Left lung (tissue), 10 donors: Measurements from ENCODE around the gene MYOF. TPM values are rescaled to one million over a fixed set of nuclear protein-coding genes. Genes with fewer than 3 reads are reported as not detected.

ENCODE experiments used
- ATAC-seq: fragments of 200-7000 bp; cut with Tn5 transposase; one replicate; pipeline ENCODE4 v1.9.1; 2020; ENCODE audit warnings: moderate library complexity
- DNase-seq, 4 donors: peaks; one replicate each; pipeline ENCODE4 v3.0.0-alpha.2; 2013 to 2020
- H3K27ac ChIP-seq, 2 donors: fragments of 200-600 bp; sonication (generic) in 1 of 2; one replicate each; pipeline versions ENCODE4 v1.5.0 to v1.8.0; 2020 to 2021
- H3K27me3 ChIP-seq, 2 donors: fragments of 200-600 bp; sonication (generic) in 1 of 2; one replicate each; pipeline versions ENCODE4 v1.5.0 to v1.8.0; 2020 to 2021
- H3K36me3 ChIP-seq, 2 donors: fragments of 200-600 bp; sonication (generic) in 1 of 2; one replicate each; pipeline versions ENCODE4 v1.5.0 to v1.8.0; 2020 to 2021
- H3K4me1 ChIP-seq, 2 donors: fragments of 200-600 bp; one replicate each; pipeline ENCODE4 v1.8.0; 2021
- H3K4me3 ChIP-seq, 2 donors: fragments of 200-600 bp; sonication (generic) in 1 of 2; one replicate each; pipeline versions ENCODE4 v1.5.0 to v1.8.0; 2020 to 2021; ENCODE audit warnings: mild to moderate bottlenecking in 1 of 2
- H3K9me3 ChIP-seq, 2 donors: fragments of 200-600 bp; sonication (generic) in 1 of 2; one replicate each; pipeline versions ENCODE4 v1.5.0 to v1.8.0; 2020 to 2021
- CTCF ChIP-seq, 2 donors: fragments of 200-600 bp; sonication (generic) in 1 of 2; IDR thresholded peaks; one replicate each; pipeline versions ENCODE4 v1.5.0 to v1.8.0; 2021; ENCODE audit warnings: antibody characterized with exemption in 2 of 2
- intact Hi-C, 2 donors: fragments of 100-400 bp; cut with DNase I; formaldehyde crosslinking; loops; one replicate each; pipeline versions ENCODE4 v1.11.2 to v1.14.2; 2022
- polyA plus RNA-seq, 6 donors: library from polyadenylated mRNA; unstranded; fragments of 120-200 nt; gene quantifications; one replicate each; pipeline ENCODE4 v1.2.1, GENCODE V29; 2013; ENCODE audit not compliant: insufficient read length in 6 of 6
- total RNA-seq, 2 donors: library from RNA; stranded (reverse); fragmentation: NEBNext Ultra II Directional; extraction: Animal tissue kit (Norgen Biotek cat#: 25700); gene quantifications; one replicate each; pipeline ENCODE4 v1.2.1, GENCODE V29; 2021
- donor health status: DM: no; HTN: yes; CAD: no.
- donor health status: DM: no; HTN: no; CAD: no.

Gene MYOF
- total and polyA plus RNA-seq, 8 donors: 54.9 to 295 (median 67.9) TPM

- Histone ChIP-seq H3K36me3 (no peaks in the 10 kb centered on the region), H3K27me3 (no peaks in the 10 kb centered on the region), H3K27ac (no peak overlapping the region), H3K4me1 (peaks cover 0 to 26% of the 10 kb centered on the region in 2 donors), H3K9me3 (no peaks in the 10 kb centered on the region), H3K4me3 (no peak overlapping the region)
- intact Hi-C loops: no loop called here
- DNase-seq (no peak), ATAC-seq (no peak)
- no peak for TF ChIP-seq CTCF (IDR thresholded peaks at IDR 0.05)
These were observed 12.4 kb upstream of the MYOF start for GRCh38 chr10:93494494-93494893.

- Histone ChIP-seq H3K27me3 (no peaks in the 10 kb centered on the region), H3K9me3 (no peaks in the 10 kb centered on the region), H3K36me3 (no peaks in the 10 kb centered on the region), H3K4me1 (peaks cover 0 to 23% of the 10 kb centered on the region in 2 donors), H3K4me3 (no peak overlapping the region), H3K27ac (no peak overlapping the region)
- TF ChIP-seq CTCF (IDR thresholded peaks at IDR 0.05): no peak
- ATAC-seq (no peak), DNase-seq (no peak)
- intact Hi-C loops: no loop called here
These were observed 11.0 kb upstream of the MYOF start for GRCh38 chr10:93493162-93493561.

GRCh38 chr10:93491602-93492121 lies 9.5 kb upstream of the MYOF start:
- H3K4me1 ChIP-seq: peaks cover 0 to 8% of the 10 kb centered on the region in 2 donors
- no peak for DNase-seq
- H3K27ac ChIP-seq: no peak overlapping the region
- no peaks in the 10 kb centered on the region for H3K9me3 ChIP-seq
- H3K27me3 ChIP-seq: no peaks in the 10 kb centered on the region
- no peak overlapping the region for H3K4me3 ChIP-seq
- no peak for ATAC-seq
- intact Hi-C loops: no loop called here
- no peak for TF ChIP-seq CTCF (IDR thresholded peaks at IDR 0.05)
- no peaks in the 10 kb centered on the region for H3K36me3 ChIP-seq

GRCh38 chr10:93488956-93489528 lies 6.9 kb upstream of the MYOF start:
- TF ChIP-seq CTCF (IDR thresholded peaks at IDR 0.05): no peak
- no peak for ATAC-seq
- Histone ChIP-seq H3K4me3 (no peak overlapping the region), H3K27ac (no peak overlapping the region), H3K27me3 (no peaks in the 10 kb centered on the region), H3K9me3 (no peaks in the 10 kb centered on the region), H3K4me1 (no peaks in the 10 kb centered on the region), H3K36me3 (no peaks in the 10 kb centered on the region)
- DNase-seq: no peak
- intact Hi-C loops: loop anchor here in 1 of 2 donors (10.0 kb wide), 1 partner anchor 114 kb away; no protein-coding TSS in a partner anchor

GRCh38 chr10:93485690-93486089 lies 3.6 kb upstream of the MYOF start:
- DNase-seq: no peak
- ATAC-seq: no peak
- intact Hi-C loops: loop anchor here in 1 of 2 donors (10.0 kb wide), 1 partner anchor 111 kb away; no protein-coding TSS in a partner anchor
- H3K9me3 ChIP-seq: no peaks in the 10 kb centered on the region
- no peaks in the 10 kb centered on the region for H3K36me3 ChIP-seq
- H3K27ac ChIP-seq: no peak overlapping the region
- H3K4me1 ChIP-seq: no peaks in the 10 kb centered on the region
- H3K27me3 ChIP-seq: peaks cover 0 to 12% of the 10 kb centered on the region in 2 donors
- no peak for TF ChIP-seq CTCF (IDR thresholded peaks at IDR 0.05)
- no peak overlapping the region for H3K4me3 ChIP-seq
